Epithelial cell of esophagus (primary cell): Measurements from ENCODE around the gene TP53TG3C.
"Not testable (repeated sequence)": the region's sequence is repeated elsewhere in the genome, so short reads cannot be mapped to it uniquely, and the experiment has no call there.

ENCODE experiments used
- DNase-seq: peaks from one replicate; pipeline ENCODE4 v3.0.0; 2010; ENCODE audit warnings: low read depth
- H3K4me3 ChIP-seq: 2 replicates; pipeline ENCODE4 v1.5.1; 2011; ENCODE audit warnings: mild to moderate bottlenecking, low read length, control low read depth

Gene TP53TG3C

GRCh38 chr16:33193926-33194325 is at the start of gene TP53TG3C:
Gene TP53TG3C, plus strand, starts transcription at chr16:33194226. Its CDS starts 68 bp downstream, at chr16:33194294.
- not testable (repeated sequence) for H3K4me3 ChIP-seq, DNase-seq
